ENCODE measurements around the gene LRFN3.

- no peak for TF ChIP-seq ZNF274 (IDR thresholded peaks at IDR 0.05; ENCODE audit: low read depth, low read length)
- no peak for TF ChIP-seq YY1 (IDR thresholded peaks at IDR 0.05; ENCODE audit: insufficient read depth, insufficient read length)
Measured at GRCh38 chr19:35940839-35941238, 4.7 kb downstream of the LRFN3 start.
